Heart left ventricle (tissue), 13 donors: ENCODE data around the gene PAEP.

Experiments used
- POLR2A ChIP-seq, 2 donors: fragments of 450-650 bp; IDR thresholded peaks; one replicate each; pipeline ENCODE4 v1.6.1; 2017; ENCODE audit warnings: antibody characterized with exemption in 2 of 2, mild to moderate bottlenecking in 2 of 2, moderate library complexity in 2 of 2
- TF ChIP-seq, protein P1 (sequence below), 12 donors: fragments of 200-600 bp; sonication (generic) in 4 of 12; IDR thresholded peaks; one replicate each; pipeline versions ENCODE4 v1.5.0 to v1.8.0; 2018 to 2022; ENCODE audit warnings: antibody characterized with exemption in 12 of 12, mild to moderate bottlenecking in 5 of 12
- donor health status: ischemic (EF 13 %, LVEDD 7.1; RV severe dilation, severe dysfunction).
- donor health status: DM: no; HTN: yes; CAD: no.
- donor health status: DM: no; HTN: no; CAD: no.
- donor health status: ischemic (EF 25% LVEDD 6.9; RV normal size, moderate dysfunction).
- donor health status: ischemic (EF 25% LVEDD 5.7; RV mildly dilated, moderate dysfunction).
- donor health status: ischemic (EF 35%, LVEDD 5.7; RV mildly dilated, moderate dysfunction).
- donor health status: nonischemic (EF 11% LVEDD 7.7; RV severe dilation, severe dysfunction).
- donor health status: DM: yes; HTN: yes; CAD: no.
- donor health status: PGD.
- donor health status: ischemic (EF 29% LVEDD 5.4; RV normal size, mild dysfunction).
- donor health status: nonischemic (EF 23%, LVEDD 6.1; RV moderate dilation, normal function).

GRCh38 chr9:135572233-135572632 is 10.7 kb downstream of the PAEP start:
- TF ChIP-seq, protein P1, sequence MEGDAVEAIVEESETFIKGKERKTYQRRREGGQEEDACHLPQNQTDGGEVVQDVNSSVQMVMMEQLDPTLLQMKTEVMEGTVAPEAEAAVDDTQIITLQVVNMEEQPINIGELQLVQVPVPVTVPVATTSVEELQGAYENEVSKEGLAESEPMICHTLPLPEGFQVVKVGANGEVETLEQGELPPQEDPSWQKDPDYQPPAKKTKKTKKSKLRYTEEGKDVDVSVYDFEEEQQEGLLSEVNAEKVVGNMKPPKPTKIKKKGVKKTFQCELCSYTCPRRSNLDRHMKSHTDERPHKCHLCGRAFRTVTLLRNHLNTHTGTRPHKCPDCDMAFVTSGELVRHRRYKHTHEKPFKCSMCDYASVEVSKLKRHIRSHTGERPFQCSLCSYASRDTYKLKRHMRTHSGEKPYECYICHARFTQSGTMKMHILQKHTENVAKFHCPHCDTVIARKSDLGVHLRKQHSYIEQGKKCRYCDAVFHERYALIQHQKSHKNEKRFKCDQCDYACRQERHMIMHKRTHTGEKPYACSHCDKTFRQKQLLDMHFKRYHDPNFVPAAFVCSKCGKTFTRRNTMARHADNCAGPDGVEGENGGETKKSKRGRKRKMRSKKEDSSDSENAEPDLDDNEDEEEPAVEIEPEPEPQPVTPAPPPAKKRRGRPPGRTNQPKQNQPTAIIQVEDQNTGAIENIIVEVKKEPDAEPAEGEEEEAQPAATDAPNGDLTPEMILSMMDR (IDR thresholded peaks at IDR 0.05), result no peak
- TF ChIP-seq POLR2A (IDR thresholded peaks at IDR 0.05), result no peak
